HepG2 (cell line): ENCODE measurements around the gene FOXL3. TPM values are rescaled to one million over a fixed set of nuclear protein-coding genes. Genes with fewer than 3 reads are reported as not detected.

Experiments
- ATAC-seq: fragments of 200-7000 bp; cut with Tn5 transposase; 3 replicates; pipeline ENCODE4 v1.9.1; 2020; ENCODE audit warnings: mild to moderate bottlenecking, moderate library complexity
- BruUV-seq: library from RNA; stranded (reverse); fragments of 400-500 nt; replicated peaks from 2 replicates; lab custom pipeline; 2021; lab: Mats Ljungman, UMichigan
- CTCF ChIA-PET: fragments of 300-600 bp; formaldehyde crosslinking; extraction: SDS; loops from one replicate; lab custom pipeline; 2021; ENCODE audit warnings: low total read pairs, inconsistent platforms, low intra/inter-chr PET ratio; lab: Yijun Ruan, JAX
- POLR2A ChIA-PET: fragments of 350-600 bp; sonication (Branson Sonifier 250); formaldehyde crosslinking; loops from one replicate; lab custom pipeline; 2020; ENCODE audit warnings: antibody characterized with exemption, inconsistent platforms; lab: Yijun Ruan, JAX
- DNase-seq: peaks from one replicate; pipeline ENCODE4 v3.0.0-alpha.2; 2015; ENCODE audit warnings: low spot score
- FAIRE-seq: peaks from 3 replicates; lab custom pipeline; 2011; peaks lifted over from hg19 to GRCh38; lab: Jason Lieb, UNC
- H2AFZ ChIP-seq: one replicate; pipeline ENCODE4 v1.6.1; 2011; ENCODE audit warnings: low read length, inconsistent platforms
- H3K27ac ChIP-seq: fragments of 300-600 bp; 3 replicates; pipeline ENCODE4 v1.8.0; 2011; ENCODE audit warnings: mixed run types, mild to moderate bottlenecking, mixed read lengths, low read length, inconsistent platforms; ENCODE audit not compliant: insufficient read depth; ENCODE audit errors: extremely low read length
- H3K27me3 ChIP-seq, 2 experiments: fragments of 200-600 bp in 1 of 2; 2 replicates in 1 of 2; 3 replicates in 1 of 2; pipeline versions ENCODE4 v1.6.0 to v1.8.0; 2011; ENCODE audit warnings: low read length in 2 of 2, mild to moderate bottlenecking in 2 of 2, moderate library complexity in 2 of 2, inconsistent platforms in 1 of 2; ENCODE audit not compliant: insufficient read depth in 2 of 2, control insufficient read depth in 1 of 2
- H3K36me3 ChIP-seq, 2 experiments: fragments of 200-600 bp in 1 of 2; replicated peaks in 1 of 2; 2 replicates in 1 of 2; 3 replicates in 1 of 2; pipeline versions ENCODE4 v1.5.1 to v1.8.0; 2011; ENCODE audit warnings: low read length in 2 of 2, inconsistent platforms in 1 of 2; ENCODE audit not compliant: insufficient read depth in 2 of 2, control insufficient read depth in 1 of 2
- H3K4me1 ChIP-seq: 2 replicates; pipeline ENCODE4 v1.5.1; 2012; ENCODE audit warnings: low read length, inconsistent platforms; ENCODE audit not compliant: insufficient read depth
- H3K4me2 ChIP-seq: 2 replicates; pipeline ENCODE4 v1.6.0; 2011; ENCODE audit warnings: low read depth, low read length, inconsistent platforms
- H3K4me3 ChIP-seq, 3 experiments: fragments of 200-600 bp in 1 of 3; sonication (generic), shearing (Covaris generic) in 1 of 3; replicated peaks in 1 of 3; 2 replicates each; pipeline ENCODE4 v1.5.1; 2011 to 2016; ENCODE audit warnings: low read length in 3 of 3, inconsistent platforms in 2 of 3, low read depth in 2 of 3, mild to moderate bottlenecking in 2 of 3, control low read depth in 1 of 3, mixed read lengths in 1 of 3; ENCODE audit not compliant: insufficient read depth in 1 of 3
- H3K79me2 ChIP-seq: one replicate; pipeline ENCODE4 v1.6.1; 2011; ENCODE audit warnings: low read length, inconsistent platforms; ENCODE audit not compliant: insufficient read depth
- H3K9ac ChIP-seq: 2 replicates; pipeline ENCODE4 v1.6.0; 2011; ENCODE audit warnings: mild to moderate bottlenecking, low read depth, low read length, inconsistent platforms; ENCODE audit not compliant: insufficient read depth
- H3K9me3 ChIP-seq: 2 replicates; pipeline ENCODE4 v1.5.1; 2012; ENCODE audit warnings: mild to moderate bottlenecking, low read length
- H4K20me1 ChIP-seq: 2 replicates; pipeline ENCODE4 v1.6.0; 2011; ENCODE audit warnings: inconsistent platforms, mild to moderate bottlenecking, low read length, moderate library complexity; ENCODE audit not compliant: insufficient read depth
- GZF1 ChIP-seq: sonication (generic); formaldehyde crosslinking; IDR thresholded peaks from 2 replicates; pipeline ENCODE4 v1.5.1; 2020; ENCODE audit warnings: mild to moderate bottlenecking, missing genetic modification reagents
- KLF11 ChIP-seq: IDR thresholded peaks from 2 replicates; pipeline ENCODE4 v1.6.1; 2016; ENCODE audit warnings: missing compliant biosample characterization
- PITX1 ChIP-seq: sonication (generic); formaldehyde crosslinking; IDR thresholded peaks from 2 replicates; pipeline ENCODE4 v1.5.1; 2020; ENCODE audit warnings: mild to moderate bottlenecking, missing genetic modification reagents
- SAP130 ChIP-seq: IDR thresholded peaks from 2 replicates; pipeline ENCODE4 v1.6.1; 2016; ENCODE audit warnings: low read depth
- SMAD1 ChIP-seq: sonication (generic); formaldehyde crosslinking; IDR thresholded peaks from 2 replicates; pipeline ENCODE4 v1.4.0; 2020; ENCODE audit warnings: missing genetic modification reagents, low read depth, mild to moderate bottlenecking, borderline replicate concordance
- SP4 ChIP-seq: sonication (generic); formaldehyde crosslinking; IDR thresholded peaks from 2 replicates; pipeline ENCODE4 v1.8.1; 2023; ENCODE audit warnings: mild to moderate bottlenecking, missing genetic modification reagents
- YY1 ChIP-seq: IDR thresholded peaks from 2 replicates; pipeline ENCODE4 v1.6.1; 2011; ENCODE audit warnings: low read length, low read depth, moderate library complexity, mild to moderate bottlenecking; ENCODE audit not compliant: insufficient read depth, insufficient replicate concordance
- ZFP37 ChIP-seq: sonication (generic); formaldehyde crosslinking; IDR thresholded peaks from 2 replicates; pipeline ENCODE4 v1.4.0; 2020; ENCODE audit warnings: missing genetic modification reagents, borderline replicate concordance
- ZNF235 ChIP-seq: sonication (generic); formaldehyde crosslinking; IDR thresholded peaks from 2 replicates; pipeline ENCODE4 v1.8.1; 2023; ENCODE audit warnings: mild to moderate bottlenecking, missing genetic modification reagents, borderline replicate concordance
- ZNF367 ChIP-seq: sonication (generic); formaldehyde crosslinking; IDR thresholded peaks from 2 replicates; pipeline ENCODE4 v1.4.0; 2020; ENCODE audit warnings: missing genetic modification reagents, borderline replicate concordance
- ZNF484 ChIP-seq: sonication (generic); formaldehyde crosslinking; IDR thresholded peaks from 2 replicates; pipeline ENCODE4 v1.5.1; 2020; ENCODE audit warnings: mild to moderate bottlenecking, low read depth, missing genetic modification reagents, borderline replicate concordance
- ZNF550 ChIP-seq: sonication (generic); formaldehyde crosslinking; IDR thresholded peaks from 2 replicates; pipeline ENCODE4 v1.4.0; 2020; ENCODE audit warnings: mild to moderate bottlenecking, missing genetic modification reagents, borderline replicate concordance
- ZNF672 ChIP-seq: sonication (generic); formaldehyde crosslinking; IDR thresholded peaks from 2 replicates; pipeline ENCODE4 v1.8.1; 2022; ENCODE audit warnings: missing genetic modification reagents
- ZNF703 ChIP-seq: sonication (generic); formaldehyde crosslinking; IDR thresholded peaks from 2 replicates; pipeline ENCODE4 v1.5.1; 2020; ENCODE audit warnings: missing genetic modification reagents, mild to moderate bottlenecking, moderate library complexity, borderline replicate concordance
- WGBS: methylation state at CpG from one replicate; pipeline ENCODE4 v1.1.6; 2017; ENCODE audit warnings: low lambda C conversion rate; 5-methylcytosine and 5-hydroxymethylcytosine counted together
- in situ Hi-C: cut with HindIII; loops from 2 replicates; pipeline ENCODE4 v1.10.0; 2017; ENCODE audit warnings: low pct_unique_long_range_greater_than_20kb; ENCODE audit not compliant: extremely low pct_ligation_motif_present
- intact Hi-C: fragments of 100-400 bp; cut with micrococcal nuclease; formaldehyde crosslinking; loops from one replicate; pipeline ENCODE4 v1.10.0; 2022; ENCODE audit not compliant: unreplicated experiment
- polyA plus RNA-seq, 8 experiments: library from polyadenylated mRNA; depleted of rRNA in 3 of 8; stranded (reverse) in 7 of 8; unstranded in 1 of 8; fragments of >200 nt; fragmentation: Illumina TruSeq in 4 of 8; extraction: Trizol in 4 of 8; gene quantifications; 2 replicates each; pipeline versions ENCODE4 v1.2.1 to v1.2.3, GENCODE V29; 2011 to 2016; ENCODE audit warnings: low read depth in 4 of 8, missing spikeins in 1 of 8, mixed read lengths in 1 of 8; ENCODE audit not compliant: insufficient read depth in 1 of 8
- total RNA-seq, 5 experiments: library from RNA; depleted of rRNA; stranded (reverse); fragments of >200 nt; fragmentation: Illumina TruSeq; extraction: Trizol; gene quantifications; 2 replicates each; pipeline ENCODE4 v1.2.3, GENCODE V29; 2016; ENCODE audit warnings: low read depth in 1 of 5
- TF ChIP-seq, protein P1 (sequence below): sonication (generic); formaldehyde crosslinking; IDR thresholded peaks from 2 replicates; pipeline ENCODE4 v1.4.0; 2020; ENCODE audit warnings: missing genetic modification reagents, low read depth, mild to moderate bottlenecking, borderline replicate concordance

Gene FOXL3
- total and polyA plus RNA-seq, 2 of the 13 experiments (the other 11 are each of a cell fraction or from before 2014, with no cell fraction given): not detected

DNA sequence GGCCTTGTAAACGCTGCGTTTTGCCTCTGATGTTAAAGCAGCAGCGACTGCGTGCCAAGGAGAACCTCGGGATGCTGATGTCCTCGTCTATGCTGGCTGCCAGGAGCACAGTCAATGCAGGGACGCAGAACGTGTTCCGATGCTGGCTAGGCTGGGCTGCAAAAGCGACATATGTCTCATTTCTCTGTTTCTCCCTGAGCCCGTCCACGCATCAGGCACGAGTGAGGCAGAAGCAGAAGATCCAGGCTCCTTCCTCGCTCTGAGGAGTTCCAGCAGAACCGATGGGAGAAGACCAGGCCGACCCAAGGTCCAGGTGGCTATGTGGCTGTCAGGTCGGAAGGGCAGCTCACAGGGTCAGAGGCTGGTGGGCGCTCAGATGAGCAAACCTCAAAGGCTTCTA is 3.7 kb upstream of the FOXL3 start:
- Histone ChIP-seq H2AFZ (no peak overlapping the region), H3K4me2 (no peak overlapping the region), H3K9ac (no peak overlapping the region), H4K20me1 (no peaks in the 10 kb centered on the region), H3K27ac (no peak overlapping the region), H3K36me3 (no peaks in the 10 kb centered on the region), H3K27me3 (peaks cover 3 to 27% of the 10 kb centered on the region in 2 experiments), H3K4me3 (no peak overlapping the region), H3K4me1 (peaks cover 35% of the 10 kb centered on the region), H3K79me2 (no peaks in the 10 kb centered on the region), H3K9me3 (no peaks in the 10 kb centered on the region)
- DNase-seq: no peak
- ATAC-seq: no peak
- WGBS: 33% methylated on average over 7 of the region's 18 CpGs
- FAIRE-seq: no peak
- intact Hi-C loops (no loop called here), in situ Hi-C loops (no loop called here)
- POLR2A ChIA-PET: no interaction called here
- BruUV-seq: no TSS peak
- CTCF ChIA-PET: no interaction called here
- TF ChIP-seq ZNF367 (CRISPR knock-in tag) (no peak), PITX1 (CRISPR knock-in tag) (no peak), SAP130 (CRISPR knock-in tag) (no peak), GZF1 (CRISPR knock-in tag) (no peak), SMAD1 (CRISPR knock-in tag) (no peak), ZNF550 (no peak)
- TF ChIP-seq, all 625 proteins: peak for 0

DNA sequence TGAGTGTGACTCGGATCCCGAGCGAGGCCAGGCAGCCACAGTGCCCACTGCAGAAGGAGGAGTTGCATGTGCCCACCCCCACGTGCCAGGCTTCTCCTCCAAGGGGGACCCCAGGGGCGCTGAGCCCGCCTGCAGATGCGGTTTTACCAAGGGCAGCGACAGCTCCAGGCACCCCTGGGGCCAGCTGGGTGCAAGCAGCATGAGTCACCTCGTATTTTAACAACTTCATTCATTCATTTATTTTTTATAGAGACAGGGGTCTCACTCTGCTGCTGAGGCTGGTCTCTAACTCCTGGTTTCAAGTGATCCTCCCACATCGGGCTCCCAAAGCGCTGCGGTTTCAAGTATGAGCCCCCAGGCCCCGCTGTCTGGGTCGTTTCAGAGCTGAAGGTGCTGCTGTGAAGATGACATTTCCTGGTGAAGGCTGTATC is 1.3 kb upstream of the FOXL3 start:
- ChIA-PET POLR2A (no interaction called here), CTCF (no interaction called here)
- Histone ChIP-seq H3K4me1 (peaks cover 40% of the 10 kb centered on the region), H3K79me2 (no peaks in the 10 kb centered on the region), H3K36me3 (no peaks in the 10 kb centered on the region), H3K27me3 (peaks cover 3 to 39% of the 10 kb centered on the region in 2 experiments), H3K27ac (no peak overlapping the region), H3K4me2 (no peak overlapping the region), H2AFZ (no peak overlapping the region), H3K9ac (no peak overlapping the region), H3K9me3 (no peaks in the 10 kb centered on the region), H4K20me1 (no peaks in the 10 kb centered on the region), H3K4me3 (no peak overlapping the region)
- in situ Hi-C loops: no loop called here
- BruUV-seq: no TSS peak
- ATAC-seq (no peak), DNase-seq (no peak), FAIRE-seq (no peak)
- intact Hi-C loops: no loop called here
- 75% methylated on average over 14 of the region's 14 CpGs for WGBS
- TF ChIP-seq YY1 (no peak), ZNF235 (no peak), SP4 (CRISPR knock-in tag) (no peak), ZNF672 (CRISPR knock-in tag) (no peak), ZNF703 (no peak), KLF11 (CRISPR knock-in tag) (no peak), ZNF484 (CRISPR knock-in tag) (no peak), ZFP37 (CRISPR knock-in tag) (no peak)
- TF ChIP-seq, protein P1, sequence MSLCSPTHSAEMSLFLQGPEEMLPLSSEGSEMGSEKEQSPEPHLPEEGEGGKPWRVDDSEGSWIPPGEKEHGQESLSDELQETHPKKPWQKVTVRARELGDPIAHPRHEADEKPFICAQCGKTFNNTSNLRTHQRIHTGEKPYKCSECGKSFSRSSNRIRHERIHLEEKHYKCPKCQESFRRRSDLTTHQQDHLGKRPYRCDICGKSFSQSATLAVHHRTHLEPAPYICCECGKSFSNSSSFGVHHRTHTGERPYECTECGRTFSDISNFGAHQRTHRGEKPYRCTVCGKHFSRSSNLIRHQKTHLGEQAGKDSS (CRISPR knock-in tag): no peak
